Stomach (tissue), 9 donors: ENCODE measurements around the gene CLCN2. TPM values are rescaled to one million over a fixed set of nuclear protein-coding genes. Genes with fewer than 3 reads are reported as not detected.
A peak's percentile ranks its signal among the peaks of the same experiment; 100 is the strongest.

ENCODE experiments used
- DNase-seq, 2 donors: peaks; one replicate each; pipeline versions ENCODE4 v3.0.0 to v3.0.0-alpha.2; 2013 to 2019
- H3K27ac ChIP-seq, 5 donors: fragments of 200-600 bp in 4 of 5; sonication (generic) in 4 of 5; one replicate each; pipeline ENCODE4 v1.5.1; 2013 to 2019; ENCODE audit warnings: mild to moderate bottlenecking in 1 of 5, moderate library complexity in 1 of 5
- H3K27me3 ChIP-seq, 3 donors: fragments of 200-600 bp; sonication (generic); one replicate each; pipeline ENCODE4 v1.5.1; 2017 to 2019; ENCODE audit warnings: mixed run types in 1 of 3
- H3K36me3 ChIP-seq, 4 donors: fragments of 200-600 bp; sonication (generic); 1 replicate in 3 of 4; 2 replicates in 1 of 4; pipeline ENCODE4 v1.5.1; 2016 to 2019
- H3K4me1 ChIP-seq, 4 donors: fragments of 200-600 bp; sonication (generic); one replicate each; pipeline ENCODE4 v1.5.1; 2016 to 2019
- H3K4me3 ChIP-seq, 4 donors: fragments of 200-600 bp; sonication (generic) in 3 of 4; one replicate each; pipeline ENCODE4 v1.5.1; 2016 to 2019; ENCODE audit warnings: mild to moderate bottlenecking in 1 of 4
- H3K9me3 ChIP-seq, 4 donors: fragments of 200-600 bp; sonication (generic); one replicate each; pipeline ENCODE4 v1.5.1; 2016 to 2019
- EP300 ChIP-seq: sonication (generic); formaldehyde crosslinking; IDR thresholded peaks from one replicate; pipeline ENCODE4 v1.6.1; 2017; ENCODE audit warnings: antibody characterized with exemption
- POLR2A ChIP-seq, 4 donors: fragments of 450-650 bp; IDR thresholded peaks; one replicate each; pipeline ENCODE4 v1.6.1; 2016; ENCODE audit warnings: antibody characterized with exemption in 4 of 4, control low read depth in 2 of 4, mild to moderate bottlenecking in 1 of 4, moderate library complexity in 1 of 4
- POLR2AphosphoS5 ChIP-seq, 3 donors: sonication (generic); formaldehyde crosslinking; IDR thresholded peaks; one replicate each; pipeline ENCODE4 v1.6.1; 2016; ENCODE audit warnings: antibody characterized with exemption in 3 of 3
- WGBS, 5 donors: extraction: QIAGEN DNeasy Blood & Tissue Kit in 3 of 5; methylation state at CpG; one replicate each; pipeline versions ENCODE4 v1.1.5 to v1.1.7; 2013 to 2018; 5-methylcytosine and 5-hydroxymethylcytosine counted together
- intact Hi-C: fragments of 100-400 bp; cut with DNase I; formaldehyde crosslinking; loops from one replicate; pipeline ENCODE4 v1.15.1; 2023; ENCODE audit warnings: low total_unique reads
- polyA plus RNA-seq, 3 donors: library from polyadenylated mRNA; stranded (reverse); fragments of 200-250 nt; gene quantifications; one replicate each; pipeline ENCODE4 v1.2.3, GENCODE V29; 2013
- total RNA-seq, 5 donors: library from RNA; depleted of rRNA; stranded (reverse); fragments of >200 nt; gene quantifications; one replicate each; pipeline versions ENCODE4 v1.1.0 to v1.2.3, GENCODE V29; 2014 to 2016
- TF ChIP-seq, protein P1 (sequence below), 7 experiments: fragments of 450-650 bp in 4 of 7; fragments of 200-600 bp in 3 of 7; sonication (generic) in 3 of 7; IDR thresholded peaks; one replicate each; pipeline ENCODE4 v1.5.1; 2016 to 2019; ENCODE audit warnings: antibody characterized with exemption in 7 of 7, control low read depth in 2 of 7, mild to moderate bottlenecking in 1 of 7
- donor health status: healthy with polysubstance abuse.
- donor health status: Bipolar disorder and iron deficiency.
- donor health status: healthy.

CLCN2 gene
- total and polyA plus RNA-seq, 8 donors, result 2.1 to 34.5 (median 5.1) TPM

DNA sequence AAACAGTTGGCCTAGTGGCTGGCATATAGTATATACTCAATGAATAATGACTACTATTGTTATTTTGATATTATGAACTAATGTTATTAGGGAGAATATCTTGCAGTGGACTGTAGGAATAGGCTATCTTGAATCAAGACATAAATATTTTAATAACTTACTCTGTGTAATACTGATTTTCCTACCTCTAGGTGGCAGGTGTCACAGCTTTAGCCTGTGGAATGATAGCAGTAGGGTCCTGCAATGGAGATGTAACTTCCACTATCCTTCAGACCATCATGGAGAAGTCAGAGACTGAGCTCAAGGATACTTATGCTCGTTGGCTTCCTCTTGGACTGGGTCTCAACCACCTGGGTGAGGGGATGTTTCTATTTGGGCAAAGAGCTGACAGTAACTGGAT lies 55.8 kb downstream of the CLCN2 start:
- peak in 1 of 2 donors; percentile 37 for DNase-seq
- no peaks in the 10 kb centered on the region for H3K27me3 ChIP-seq
- H3K4me1 ChIP-seq, result peaks cover 2 to 15% (median 6%) of the 10 kb centered on the region in 4 donors
- 53 to 85% (median 59%) methylated on average over 1 of the region's 1 CpG for WGBS, 5 donors
- no peak overlapping the region for H3K4me3 ChIP-seq
- no peak overlapping the region for H3K27ac ChIP-seq
- H3K9me3 ChIP-seq, result no peaks in the 10 kb centered on the region
- intact Hi-C loops, result loop anchor here (10.0 kb wide), 1 partner anchor 49 kb away; no protein-coding TSS in a partner anchor
- no peak for TF ChIP-seq POLR2AphosphoS5 (IDR thresholded peaks at IDR 0.05)
- TF ChIP-seq, protein P1, sequence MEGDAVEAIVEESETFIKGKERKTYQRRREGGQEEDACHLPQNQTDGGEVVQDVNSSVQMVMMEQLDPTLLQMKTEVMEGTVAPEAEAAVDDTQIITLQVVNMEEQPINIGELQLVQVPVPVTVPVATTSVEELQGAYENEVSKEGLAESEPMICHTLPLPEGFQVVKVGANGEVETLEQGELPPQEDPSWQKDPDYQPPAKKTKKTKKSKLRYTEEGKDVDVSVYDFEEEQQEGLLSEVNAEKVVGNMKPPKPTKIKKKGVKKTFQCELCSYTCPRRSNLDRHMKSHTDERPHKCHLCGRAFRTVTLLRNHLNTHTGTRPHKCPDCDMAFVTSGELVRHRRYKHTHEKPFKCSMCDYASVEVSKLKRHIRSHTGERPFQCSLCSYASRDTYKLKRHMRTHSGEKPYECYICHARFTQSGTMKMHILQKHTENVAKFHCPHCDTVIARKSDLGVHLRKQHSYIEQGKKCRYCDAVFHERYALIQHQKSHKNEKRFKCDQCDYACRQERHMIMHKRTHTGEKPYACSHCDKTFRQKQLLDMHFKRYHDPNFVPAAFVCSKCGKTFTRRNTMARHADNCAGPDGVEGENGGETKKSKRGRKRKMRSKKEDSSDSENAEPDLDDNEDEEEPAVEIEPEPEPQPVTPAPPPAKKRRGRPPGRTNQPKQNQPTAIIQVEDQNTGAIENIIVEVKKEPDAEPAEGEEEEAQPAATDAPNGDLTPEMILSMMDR (IDR thresholded peaks at IDR 0.05), result peak in 2 of 7 experiments; percentile 12 to 14
- H3K36me3 ChIP-seq, result peaks cover 79 to 95% (median 92%) of the 10 kb centered on the region in 4 donors

DNA sequence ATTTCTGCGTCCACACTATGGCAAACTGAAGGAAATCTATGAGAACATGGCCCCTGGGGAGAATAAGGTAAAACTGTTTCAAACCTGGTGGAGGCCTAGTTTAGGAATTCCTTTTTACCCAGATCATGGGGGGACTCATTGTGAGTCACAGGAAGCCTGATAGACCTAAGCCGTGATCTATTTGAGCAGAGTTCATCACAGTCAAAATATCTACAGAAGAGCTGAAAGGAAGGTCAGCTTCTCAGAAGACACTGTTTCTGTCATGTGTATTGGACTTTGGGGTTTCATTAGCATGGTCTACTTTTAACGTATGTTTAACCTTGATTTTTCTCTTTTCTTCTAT lies 61.1 kb downstream of the CLCN2 start:
- Histone ChIP-seq H3K36me3 (peaks cover 42 to 53% (median 52%) of the 10 kb centered on the region in 4 donors), H3K9me3 (no peaks in the 10 kb centered on the region), H3K27me3 (no peaks in the 10 kb centered on the region), H3K27ac (peak overlapping the region in 1 of 5 donors; percentile 88), H3K4me3 (peak overlapping the region in 2 of 4 donors; percentile 95 to 96), H3K4me1 (peaks cover 10 to 34% (median 21%) of the 10 kb centered on the region in 4 donors)
- no peak for DNase-seq
- 61 to 85% (median 77%) methylated on average over 3 of the region's 3 CpGs for WGBS, 5 donors
- TF ChIP-seq, protein P1 (IDR thresholded peaks at IDR 0.05), result no peak
- intact Hi-C loops, result loop anchor here (10.0 kb wide), 1 partner anchor 54 kb away; no protein-coding TSS in a partner anchor

DNA sequence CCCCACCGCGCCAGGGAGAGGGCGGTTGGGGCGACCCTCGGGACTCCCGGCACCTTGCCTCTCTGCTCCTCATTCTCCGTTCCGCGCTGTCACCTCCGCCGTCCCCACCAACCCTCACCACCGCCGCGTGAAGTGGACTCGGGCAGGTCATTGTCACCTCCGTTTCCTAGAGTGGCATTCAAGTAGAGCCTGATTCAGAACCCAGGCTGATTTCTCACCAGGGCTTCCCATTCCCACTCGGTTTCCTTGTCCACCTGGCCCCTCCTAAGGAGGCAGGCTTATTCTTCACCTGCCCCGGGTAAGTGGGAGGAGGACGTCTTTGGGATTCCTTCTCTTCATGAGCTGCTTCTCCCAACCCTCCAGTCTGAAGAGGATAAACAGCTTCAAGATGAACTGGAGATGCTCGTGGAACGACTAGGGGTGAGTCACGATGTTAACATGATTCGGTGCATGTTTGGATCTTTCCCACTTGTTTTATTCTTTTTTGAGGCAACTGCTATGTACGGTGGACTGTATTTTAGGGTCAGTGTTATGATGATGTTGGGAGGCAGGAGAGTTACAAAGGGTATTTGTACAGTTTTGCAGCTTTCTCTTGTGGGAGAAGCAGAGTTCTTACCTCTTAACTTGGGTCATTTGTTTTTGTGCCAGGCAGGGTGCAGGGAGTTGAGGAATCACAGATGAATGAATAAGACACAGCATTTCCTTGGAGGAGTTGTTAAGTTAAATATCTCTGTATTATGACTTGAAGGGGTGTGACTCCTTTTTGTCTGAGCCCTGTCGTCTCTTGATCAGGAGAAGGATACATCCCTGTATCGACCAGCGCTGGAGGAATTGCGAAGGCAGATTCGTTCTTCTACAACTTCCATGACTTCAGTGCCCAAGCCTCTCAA lies 61.7 kb downstream of the CLCN2 start:
- Histone ChIP-seq H3K27ac (peak overlapping the region; percentile 79 to 88 (median 85)), H3K9me3 (no peaks in the 10 kb centered on the region), H3K36me3 (peaks cover 36 to 47% (median 46%) of the 10 kb centered on the region in 4 donors), H3K4me3 (peak overlapping the region; percentile 95 to 96 (median 95)), H3K4me1 (peaks cover 10 to 34% (median 21%) of the 10 kb centered on the region in 4 donors), H3K27me3 (no peaks in the 10 kb centered on the region)
- TF ChIP-seq POLR2AphosphoS5 (IDR thresholded peaks at IDR 0.05), result no peak
- TF ChIP-seq EP300, result no peak
- TF ChIP-seq, protein P1 (IDR thresholded peaks at IDR 0.05), result no peak
- TF ChIP-seq POLR2A (IDR thresholded peaks at IDR 0.05), result no peak
- no peak for DNase-seq
- WGBS, 5 donors, result 15 to 16% (median 15%) methylated on average over 29 of the region's 29 CpGs
- intact Hi-C loops, result loop anchor here (10.0 kb wide), 1 partner anchor 55 kb away; no protein-coding TSS in a partner anchor

DNA sequence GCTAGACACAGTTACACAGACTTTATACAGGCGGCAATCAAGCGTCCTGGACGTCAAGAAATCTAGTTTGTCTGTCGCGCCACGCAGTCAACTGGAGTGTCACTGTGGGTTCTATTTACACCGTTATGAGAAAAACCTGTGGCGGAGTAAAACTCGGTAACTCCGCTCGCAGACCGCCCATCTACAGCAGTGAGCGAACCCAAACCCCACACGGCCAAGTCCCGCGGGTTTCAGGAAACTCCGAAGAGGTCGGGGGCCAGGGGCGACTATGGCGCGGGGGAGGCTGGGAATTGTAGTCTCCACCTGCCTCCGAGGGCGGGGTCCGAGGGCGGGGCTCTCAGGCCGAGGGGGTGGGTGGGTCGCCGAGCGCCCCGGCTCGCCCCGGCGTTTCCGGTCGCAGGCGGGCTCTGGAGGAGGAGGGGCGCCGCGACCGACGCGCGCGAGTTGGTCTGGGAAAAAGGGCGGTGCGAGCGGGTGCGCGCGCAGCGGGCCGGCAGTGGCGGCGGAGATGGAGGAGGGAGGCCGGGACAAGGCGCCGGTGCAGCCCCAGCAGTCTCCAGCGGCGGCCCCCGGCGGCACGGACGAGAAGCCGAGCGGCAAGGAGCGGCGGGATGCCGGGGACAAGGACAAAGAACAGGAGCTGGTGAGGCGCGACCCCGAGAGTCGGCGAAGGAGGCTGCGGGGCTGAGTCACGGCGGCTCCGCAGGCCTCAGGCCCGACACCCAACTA lies 62.5 kb downstream of the CLCN2 start, which contains the start of gene PSMD2:
PSMD2 (plus strand) TSS at position 483 of the 729 bp plus-strand sequence; CDS start at position 509, 26 bp downstream.
- intact Hi-C loops, result no loop called here
- H3K27ac ChIP-seq, result peak within 1 kb of the TSS; percentile 79 to 88 (median 85)
- H3K27me3 ChIP-seq, result no peaks in the 10 kb centered on the region
- WGBS, 5 donors, result 0 to 1% (median 0%) methylated on average over 34 to 78 of the region's 78 CpGs
- H3K4me1 ChIP-seq, result peaks cover 10 to 34% (median 21%) of the 10 kb centered on the region in 4 donors
- DNase-seq, result peak; percentile 98 to 99
- no peak for TF ChIP-seq EP300
- TF ChIP-seq, protein P1 (IDR thresholded peaks at IDR 0.05), result no peak
- TF ChIP-seq POLR2A (IDR thresholded peaks at IDR 0.05), result peak in 1 of 4 donors; percentile 43
- TF ChIP-seq POLR2AphosphoS5 (IDR thresholded peaks at IDR 0.05), result peak; percentile 67 to 92 (median 76)
- H3K36me3 ChIP-seq, result peaks cover 27 to 39% (median 38%) of the 10 kb centered on the region in 4 donors
- no peaks in the 10 kb centered on the region for H3K9me3 ChIP-seq
- peak within 1 kb of the TSS; percentile 95 to 96 (median 95) for H3K4me3 ChIP-seq
